A673 (cell line): ENCODE measurements around the gene HNRNPUL1.

Source experiments
- CTCF ChIP-seq: fragments of 300-800, 200-600 bp; sonication (generic); conservative IDR thresholded peaks from 2 replicates; pipeline ENCODE4 v1.5.1; 2017; ENCODE audit warnings: low read depth, mild to moderate bottlenecking, antibody characterized with exemption, low read length, moderate library complexity, mixed read lengths
- EZH2 ChIP-seq: fragments of 200-600 bp; sonication (generic); IDR thresholded peaks from 2 replicates; pipeline ENCODE4 v1.6.1; 2017; ENCODE audit warnings: borderline replicate concordance, low read depth, mild to moderate bottlenecking, mixed read lengths, antibody characterized with exemption, low read length; ENCODE audit not compliant: poor library complexity, severe bottlenecking

- no peak for TF ChIP-seq CTCF
- no peak for TF ChIP-seq EZH2
Measured at GRCh38 chr19:41330946-41331678, 66.9 kb downstream of the HNRNPUL1 start.
